Thoracic aorta (tissue), 2 donors: ENCODE results near the gene MRPL17. TPM values are rescaled to one million over a fixed set of nuclear protein-coding genes. Genes with fewer than 3 reads are reported as not detected.
"Not testable (repeated sequence)": the region's sequence is repeated elsewhere in the genome, so short reads cannot be mapped to it uniquely, and the experiment has no call there.

Source experiments
- ATAC-seq: fragments of 150-250 bp; one replicate; pipeline ENCODE4 v1.8.0; 2017; ENCODE audit warnings: low read depth; ENCODE audit not compliant: insufficient number of reproducible peaks, low FRiP score
- DNase-seq: peaks from one replicate; pipeline ENCODE4 v3.0.0-alpha.2; 2020; ENCODE audit warnings: low spot score
- H3K27ac ChIP-seq, 2 donors: fragments of 200-600 bp; sonication (generic); 1 replicate in 1 of 2; 2 replicates in 1 of 2; pipeline ENCODE4 v1.5.1; 2016; ENCODE audit warnings: mild to moderate bottlenecking in 2 of 2, moderate library complexity in 2 of 2
- H3K27me3 ChIP-seq: fragments of 200-600 bp; sonication (generic); replicated peaks from 2 replicates; pipeline ENCODE4 v1.6.0; 2016; ENCODE audit warnings: mild to moderate bottlenecking; ENCODE audit not compliant: insufficient read depth
- H3K36me3 ChIP-seq: fragments of 200-600 bp; sonication (generic); one replicate; pipeline ENCODE4 v1.5.1; 2016
- H3K4me1 ChIP-seq, 2 donors: fragments of 200-600 bp; sonication (generic); 1 replicate in 1 of 2; 2 replicates in 1 of 2; pipeline versions ENCODE4 v1.5.1 to v1.6.0; 2016; ENCODE audit warnings: low read depth in 2 of 2, mild to moderate bottlenecking in 1 of 2; ENCODE audit not compliant: control insufficient read depth in 1 of 2
- H3K4me3 ChIP-seq: fragments of 200-600 bp; sonication (generic); 2 replicates; pipeline ENCODE4 v1.5.1; 2016; ENCODE audit warnings: mild to moderate bottlenecking
- H3K9me3 ChIP-seq: fragments of 200-600 bp; sonication (generic); 2 replicates; pipeline ENCODE4 v1.5.1; 2016
- total RNA-seq, 2 donors: library from RNA; depleted of rRNA; stranded (reverse); fragments of >200 nt; gene quantifications; one replicate each; pipeline versions ENCODE4 v1.1.0 to v1.2.3, GENCODE V29; 2016
- TF ChIP-seq, protein P1 (sequence below): fragments of 200-600 bp; sonication (generic); IDR thresholded peaks from one replicate; pipeline ENCODE4 v1.5.1; 2019; ENCODE audit warnings: antibody characterized with exemption

MRPL17 gene
- total RNA-seq, 2 donors from 2014 or later, result 20.6 to 53.6 TPM

GRCh38 chr11:6692128-6692527, 9.0 kb upstream of the MRPL17 start:
- ATAC-seq (no peak), DNase-seq (no peak)
- no peaks in the 10 kb centered on the region for H3K9me3 ChIP-seq
- TF ChIP-seq, protein P1, sequence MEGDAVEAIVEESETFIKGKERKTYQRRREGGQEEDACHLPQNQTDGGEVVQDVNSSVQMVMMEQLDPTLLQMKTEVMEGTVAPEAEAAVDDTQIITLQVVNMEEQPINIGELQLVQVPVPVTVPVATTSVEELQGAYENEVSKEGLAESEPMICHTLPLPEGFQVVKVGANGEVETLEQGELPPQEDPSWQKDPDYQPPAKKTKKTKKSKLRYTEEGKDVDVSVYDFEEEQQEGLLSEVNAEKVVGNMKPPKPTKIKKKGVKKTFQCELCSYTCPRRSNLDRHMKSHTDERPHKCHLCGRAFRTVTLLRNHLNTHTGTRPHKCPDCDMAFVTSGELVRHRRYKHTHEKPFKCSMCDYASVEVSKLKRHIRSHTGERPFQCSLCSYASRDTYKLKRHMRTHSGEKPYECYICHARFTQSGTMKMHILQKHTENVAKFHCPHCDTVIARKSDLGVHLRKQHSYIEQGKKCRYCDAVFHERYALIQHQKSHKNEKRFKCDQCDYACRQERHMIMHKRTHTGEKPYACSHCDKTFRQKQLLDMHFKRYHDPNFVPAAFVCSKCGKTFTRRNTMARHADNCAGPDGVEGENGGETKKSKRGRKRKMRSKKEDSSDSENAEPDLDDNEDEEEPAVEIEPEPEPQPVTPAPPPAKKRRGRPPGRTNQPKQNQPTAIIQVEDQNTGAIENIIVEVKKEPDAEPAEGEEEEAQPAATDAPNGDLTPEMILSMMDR, result no peak
- H3K36me3 ChIP-seq, result no peaks in the 10 kb centered on the region
- no peaks in the 10 kb centered on the region for H3K27me3 ChIP-seq
- peak overlapping the region in 1 of 2 donors; percentile 73 for H3K27ac ChIP-seq
- H3K4me1 ChIP-seq, result peaks cover 17 to 33% of the 10 kb centered on the region in 2 donors
- no peak overlapping the region for H3K4me3 ChIP-seq

DNA sequence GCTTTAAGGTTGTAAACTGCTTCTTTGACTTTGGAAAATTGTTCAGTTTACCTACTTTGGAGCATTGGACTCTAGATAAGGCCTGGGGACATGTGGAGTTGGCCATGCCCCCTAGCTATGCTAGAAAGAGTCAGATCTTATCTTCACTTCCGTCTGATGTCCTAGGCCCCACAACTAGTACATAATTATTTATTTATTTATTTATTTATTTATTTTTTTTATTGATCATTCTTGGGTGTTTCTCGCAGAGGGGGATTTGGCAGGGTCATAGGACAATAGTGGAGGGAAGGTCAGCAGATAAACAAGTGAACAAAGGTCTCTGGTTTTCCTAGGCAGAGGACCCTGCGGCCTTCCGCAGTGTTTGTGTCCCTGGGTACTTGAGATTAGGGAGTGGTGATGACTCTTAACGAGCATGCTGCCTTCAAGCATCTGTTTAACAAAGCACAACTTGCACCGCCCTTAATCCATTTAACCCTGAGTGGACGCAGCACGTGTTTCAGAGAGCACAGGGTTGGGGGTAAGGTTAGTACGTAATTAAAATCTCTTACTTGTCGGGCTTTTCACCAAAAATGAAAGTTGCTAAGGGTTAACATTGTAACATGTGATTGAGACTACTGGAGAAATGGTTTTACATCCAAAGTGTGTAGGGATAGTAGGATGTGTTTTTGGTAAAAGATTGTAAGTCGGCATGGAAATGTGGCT, 7.4 kb upstream of the MRPL17 start:
- not testable (repeated sequence) for H3K27ac ChIP-seq, H3K27me3 ChIP-seq, H3K4me3 ChIP-seq, DNase-seq, H3K9me3 ChIP-seq, H3K36me3 ChIP-seq, ATAC-seq
- H3K4me1 ChIP-seq, result peaks cover 11 to 24% of the 10 kb centered on the region in 2 donors

DNA sequence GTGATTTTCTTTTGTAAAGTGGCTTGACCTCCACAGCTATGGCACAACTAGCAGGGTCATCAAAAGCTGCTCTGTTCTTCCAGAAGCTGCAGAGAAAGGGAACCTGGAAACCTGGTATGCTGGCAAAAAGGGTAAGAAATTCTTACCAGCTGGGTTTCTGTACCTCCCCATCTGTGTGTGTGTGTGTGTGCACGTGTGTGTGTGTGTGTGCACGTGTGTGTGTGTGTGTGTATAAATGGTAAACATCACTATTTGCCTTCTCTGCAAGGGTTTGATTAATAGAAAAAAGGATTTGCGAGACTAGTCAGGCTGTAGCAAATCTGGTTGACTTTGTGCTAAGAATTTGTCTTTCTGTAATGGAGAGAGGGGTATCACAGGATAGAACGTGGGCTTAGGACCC, 4.7 kb upstream of the MRPL17 start:
- H3K4me3 ChIP-seq, result no peak overlapping the region
- no peak for DNase-seq
- ATAC-seq, result no peak
- H3K27ac ChIP-seq, result no peak overlapping the region
- H3K27me3 ChIP-seq, result no peaks in the 10 kb centered on the region
- H3K4me1 ChIP-seq, result no peaks in the 10 kb centered on the region
- TF ChIP-seq, protein P1, result no peak
- no peaks in the 10 kb centered on the region for H3K9me3 ChIP-seq
- H3K36me3 ChIP-seq, result no peaks in the 10 kb centered on the region

GRCh38 chr11:6686006-6686405, 2.9 kb upstream of the MRPL17 start:
- ATAC-seq (no peak), DNase-seq (no peak)
- peaks cover 7 to 16% of the 10 kb centered on the region in 2 donors for H3K4me1 ChIP-seq
- H3K36me3 ChIP-seq, result peaks cover 4% of the 10 kb centered on the region
- no peaks in the 10 kb centered on the region for H3K9me3 ChIP-seq
- TF ChIP-seq, protein P1, result no peak
- no peak overlapping the region for H3K4me3 ChIP-seq
- no peak overlapping the region for H3K27ac ChIP-seq
- H3K27me3 ChIP-seq, result no peaks in the 10 kb centered on the region

GRCh38 chr11:6684068-6684467, 928 bp upstream of the MRPL17 start:
- Histone ChIP-seq H3K27ac (peak overlapping the region; percentile 79 to 85), H3K4me3 (peak overlapping the region; percentile 83), H3K4me1 (peaks cover 7 to 17% of the 10 kb centered on the region in 2 donors)
- H3K36me3 ChIP-seq, DNase-seq, H3K27me3 ChIP-seq, ATAC-seq, H3K9me3 ChIP-seq: not testable (repeated sequence)

DNA sequence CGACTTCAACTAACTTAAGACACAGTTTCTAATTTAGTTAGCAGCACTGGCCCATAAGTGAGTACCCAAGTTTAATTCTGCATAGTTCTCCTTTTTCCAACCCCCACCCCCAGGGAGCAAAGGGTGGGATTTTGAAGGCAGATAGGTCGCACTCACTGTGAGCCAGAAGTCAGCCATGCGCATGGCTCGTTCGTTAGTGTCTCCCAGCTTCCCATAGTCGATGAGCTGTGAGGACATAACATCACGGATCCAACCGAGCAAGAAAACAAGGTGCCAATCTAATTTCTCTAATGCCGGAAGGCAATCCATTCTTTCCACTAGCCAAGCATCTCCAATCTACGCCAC, 577 bp downstream of the MRPL17 start:
- H3K4me3 ChIP-seq, result peak overlapping the region; percentile 83
- peak overlapping the region; percentile 61 to 79 for H3K27ac ChIP-seq
- TF ChIP-seq, protein P1, result no peak
- ATAC-seq (no peak), DNase-seq (no peak)
- H3K27me3 ChIP-seq, result no peaks in the 10 kb centered on the region
- peaks cover 5% of the 10 kb centered on the region for H3K36me3 ChIP-seq
- H3K9me3 ChIP-seq, result no peaks in the 10 kb centered on the region
- H3K4me1 ChIP-seq, result peaks cover 7 to 17% of the 10 kb centered on the region in 2 donors
